HFFc6 (cell line): ENCODE results near the gene ZNF467. TPM values are rescaled to one million over a fixed set of nuclear protein-coding genes. Genes with fewer than 3 reads are reported as not detected.

ENCODE experiments used
- DNase-seq: peaks from one replicate; pipeline ENCODE4 v3.0.0-alpha.2; 2018
- H3K27ac Mint-ChIP-seq: 2 replicates; pipeline ENCODE4 v1.8.0; 2020; ENCODE audit warnings: mild to moderate bottlenecking, mixed read lengths
- H3K27me3 Mint-ChIP-seq: 2 replicates; pipeline ENCODE4 v1.8.0; 2021; ENCODE audit warnings: mild to moderate bottlenecking, moderate library complexity, mixed read lengths; ENCODE audit not compliant: insufficient read depth
- H3K36me3 Mint-ChIP-seq: 2 replicates; pipeline ENCODE4 v1.8.0; 2021; ENCODE audit warnings: low read depth, mixed read lengths
- H3K4me1 Mint-ChIP-seq: 2 replicates; pipeline ENCODE4 v1.8.0; 2020; ENCODE audit warnings: low read depth, mixed read lengths
- H3K4me3 Mint-ChIP-seq: 2 replicates; pipeline ENCODE4 v1.8.0; 2020; ENCODE audit warnings: mild to moderate bottlenecking, moderate library complexity, mixed read lengths
- H3K9me3 Mint-ChIP-seq: 2 replicates; pipeline ENCODE4 v1.8.0; 2020; ENCODE audit warnings: mild to moderate bottlenecking, mixed read lengths
- total RNA-seq, 6 experiments: library from RNA; stranded (reverse); fragmentation: NEBNext Ultra II Directional; extraction: Animal tissue kit (Norgen Biotek cat#: 25700); gene quantifications; 2 replicates in 1 of 6; 3 replicates in 5 of 6; pipeline ENCODE4 v1.2.3, GENCODE V29; 2021
- TF ChIP-seq, protein P1 (sequence below): fragments of 200-600 bp; sonication (generic); IDR thresholded peaks from 2 replicates; pipeline ENCODE4 v1.5.0; 2021; ENCODE audit warnings: antibody characterized with exemption, mild to moderate bottlenecking

Gene ZNF467
- total RNA-seq, 6 experiments from 2014 or later, result 0.68 to 1.7 (median 1.0) TPM

DNA sequence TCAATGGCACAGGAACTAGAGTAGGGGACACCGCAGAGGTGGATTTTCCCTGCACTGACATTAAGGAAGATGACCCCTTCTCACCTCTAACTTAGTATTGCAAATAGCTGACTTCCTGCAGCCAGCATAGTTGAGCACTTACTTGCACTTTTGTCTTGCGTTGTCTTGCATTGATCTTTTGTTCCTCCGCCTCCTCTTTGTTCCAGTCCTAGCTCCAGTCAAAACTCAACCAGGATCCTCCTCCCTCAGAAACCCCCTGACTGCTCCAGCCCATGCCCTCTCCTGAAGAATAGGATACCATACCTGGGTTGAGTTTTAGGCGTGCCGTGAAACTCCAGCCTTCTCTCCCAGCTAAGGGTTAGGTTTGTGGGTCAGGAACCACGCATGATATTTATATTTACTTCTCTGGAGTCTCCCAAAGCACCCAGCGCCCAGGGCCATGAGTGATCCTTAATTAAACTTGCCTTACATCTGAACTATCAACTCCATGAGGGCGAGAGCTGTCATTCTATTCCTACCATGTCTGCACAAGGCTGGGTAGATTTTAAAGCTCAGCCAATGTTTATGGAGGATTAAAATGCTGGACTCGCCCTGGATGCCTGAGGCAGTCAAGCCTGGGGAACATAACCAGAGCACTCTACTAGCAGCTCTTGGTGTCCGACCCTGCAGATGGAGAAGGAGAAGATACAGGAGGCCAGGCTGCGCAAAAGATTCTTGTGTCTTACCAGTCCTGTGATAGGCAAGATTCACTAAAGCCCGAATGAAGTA, 14.1 kb downstream of the ZNF467 start:
- Mint-ChIP-seq H3K27ac (no peak overlapping the region), H3K4me1 (no peaks in the 10 kb centered on the region), H3K9me3 (no peaks in the 10 kb centered on the region), H3K4me3 (no peak overlapping the region), H3K36me3 (no peaks in the 10 kb centered on the region), H3K27me3 (peaks cover 44% of the 10 kb centered on the region)
- TF ChIP-seq, protein P1, sequence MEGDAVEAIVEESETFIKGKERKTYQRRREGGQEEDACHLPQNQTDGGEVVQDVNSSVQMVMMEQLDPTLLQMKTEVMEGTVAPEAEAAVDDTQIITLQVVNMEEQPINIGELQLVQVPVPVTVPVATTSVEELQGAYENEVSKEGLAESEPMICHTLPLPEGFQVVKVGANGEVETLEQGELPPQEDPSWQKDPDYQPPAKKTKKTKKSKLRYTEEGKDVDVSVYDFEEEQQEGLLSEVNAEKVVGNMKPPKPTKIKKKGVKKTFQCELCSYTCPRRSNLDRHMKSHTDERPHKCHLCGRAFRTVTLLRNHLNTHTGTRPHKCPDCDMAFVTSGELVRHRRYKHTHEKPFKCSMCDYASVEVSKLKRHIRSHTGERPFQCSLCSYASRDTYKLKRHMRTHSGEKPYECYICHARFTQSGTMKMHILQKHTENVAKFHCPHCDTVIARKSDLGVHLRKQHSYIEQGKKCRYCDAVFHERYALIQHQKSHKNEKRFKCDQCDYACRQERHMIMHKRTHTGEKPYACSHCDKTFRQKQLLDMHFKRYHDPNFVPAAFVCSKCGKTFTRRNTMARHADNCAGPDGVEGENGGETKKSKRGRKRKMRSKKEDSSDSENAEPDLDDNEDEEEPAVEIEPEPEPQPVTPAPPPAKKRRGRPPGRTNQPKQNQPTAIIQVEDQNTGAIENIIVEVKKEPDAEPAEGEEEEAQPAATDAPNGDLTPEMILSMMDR, result no peak
- DNase-seq, result no peak

DNA sequence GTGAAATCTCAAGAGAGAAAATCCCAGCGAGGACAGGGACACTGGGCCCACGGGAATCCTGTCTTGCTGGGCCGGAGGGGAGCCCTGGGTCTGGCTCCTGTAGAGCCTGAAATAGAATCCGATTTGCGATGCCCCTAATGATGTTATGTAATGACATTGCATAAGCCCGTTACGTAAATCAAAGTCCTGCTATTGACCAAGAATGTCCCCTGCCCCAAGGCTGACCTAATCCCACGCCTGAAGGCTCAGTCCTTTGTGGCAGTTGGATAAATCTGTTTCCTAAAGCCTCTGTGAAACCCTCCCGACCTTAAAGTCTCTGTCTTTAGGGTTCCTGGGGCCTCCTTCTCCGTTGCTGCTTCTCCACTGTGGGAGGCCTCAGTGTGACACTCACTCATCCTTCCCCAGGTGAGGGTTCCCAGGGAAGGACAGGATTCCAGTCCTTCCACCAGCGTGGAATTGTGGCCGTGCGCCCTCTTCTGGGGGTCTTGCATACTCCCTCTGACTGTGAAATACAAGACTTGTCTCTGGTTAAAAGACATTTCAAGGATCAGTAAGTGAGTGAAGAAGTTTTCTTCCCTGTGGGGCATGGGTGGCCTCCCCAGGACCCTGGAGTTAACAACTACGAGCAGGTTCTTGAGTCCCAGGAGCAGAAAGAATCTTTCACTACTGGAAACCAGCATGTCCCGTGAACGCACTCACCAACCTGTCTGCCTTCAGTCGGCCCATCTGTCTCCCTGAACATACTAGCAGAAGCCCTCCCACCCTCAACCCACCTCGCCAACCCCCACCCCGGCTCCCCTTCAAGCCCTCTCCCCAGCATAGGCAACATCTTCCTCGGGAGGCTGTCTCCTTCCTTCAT, 19.8 kb downstream of the ZNF467 start:
- peaks cover 29% of the 10 kb centered on the region for H3K27me3 Mint-ChIP-seq
- H3K4me1 Mint-ChIP-seq, result no peaks in the 10 kb centered on the region
- TF ChIP-seq, protein P1, result peak; percentile 64
- no peaks in the 10 kb centered on the region for H3K9me3 Mint-ChIP-seq
- no peaks in the 10 kb centered on the region for H3K36me3 Mint-ChIP-seq
- no peak overlapping the region for H3K27ac Mint-ChIP-seq
- H3K4me3 Mint-ChIP-seq, result no peak overlapping the region
- no peak for DNase-seq

DNA sequence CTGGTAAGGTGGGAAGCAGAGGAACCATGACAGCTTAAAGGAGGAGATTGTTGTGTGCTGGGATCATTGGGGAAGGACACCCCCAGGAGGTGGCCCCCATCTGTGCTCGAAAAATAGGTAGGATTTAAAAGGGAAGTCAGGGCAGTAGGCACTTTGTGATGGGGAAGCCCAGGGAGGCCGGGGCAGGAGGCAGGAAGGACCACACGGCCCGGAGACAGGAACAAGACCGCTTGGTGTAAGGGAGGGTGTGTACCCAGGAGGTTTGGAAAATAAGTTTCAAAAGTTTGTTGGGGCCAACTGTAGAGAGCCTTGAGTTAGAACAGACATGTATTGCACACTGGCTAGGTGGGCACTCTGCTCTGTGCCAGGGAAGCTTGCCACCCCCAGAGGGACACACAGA, 20.7 kb downstream of the ZNF467 start:
- no peak overlapping the region for H3K4me3 Mint-ChIP-seq
- TF ChIP-seq, protein P1, result no peak
- no peak for DNase-seq
- peaks cover 32% of the 10 kb centered on the region for H3K27me3 Mint-ChIP-seq
- H3K36me3 Mint-ChIP-seq, result no peaks in the 10 kb centered on the region
- H3K27ac Mint-ChIP-seq, result no peak overlapping the region
- H3K4me1 Mint-ChIP-seq, result no peaks in the 10 kb centered on the region
- H3K9me3 Mint-ChIP-seq, result no peaks in the 10 kb centered on the region

DNA sequence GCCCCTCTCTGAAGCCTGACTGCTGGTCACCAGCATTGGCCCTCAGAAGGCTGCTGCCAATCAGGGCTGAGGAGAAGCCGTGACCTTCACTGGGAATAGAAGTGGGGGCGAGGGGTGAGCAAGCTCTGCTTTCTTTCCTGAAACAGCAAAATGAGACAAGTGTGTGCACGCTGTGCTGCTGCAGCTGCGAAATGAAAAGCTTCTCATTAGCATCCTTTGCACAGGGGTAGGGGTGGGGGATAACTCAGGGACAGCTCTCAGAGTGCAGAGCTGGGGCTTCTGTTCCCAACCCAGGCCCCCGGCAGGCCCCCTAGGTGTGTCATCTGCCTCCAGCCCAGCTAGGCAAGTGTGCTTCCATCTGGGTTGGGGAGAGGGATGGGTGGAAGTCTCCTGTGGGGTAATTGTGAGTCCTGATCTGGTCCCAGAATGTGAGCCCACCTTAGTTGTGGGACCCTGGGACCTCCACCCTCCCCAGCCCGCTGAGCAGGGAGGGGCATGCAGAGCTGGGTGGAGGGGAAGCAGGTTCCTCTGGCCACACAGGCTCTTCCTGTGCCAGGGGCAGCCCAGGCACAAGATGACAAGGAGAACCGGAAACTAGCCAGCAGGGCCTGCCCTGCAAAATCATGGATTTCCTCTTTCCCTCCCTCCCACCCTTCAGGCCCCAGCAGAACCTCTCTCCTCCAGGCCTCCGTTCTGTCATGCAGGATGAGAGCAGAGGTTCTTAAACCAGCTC, 22.2 kb downstream of the ZNF467 start:
- Mint-ChIP-seq H3K4me1 (no peaks in the 10 kb centered on the region), H3K27ac (no peak overlapping the region), H3K4me3 (no peak overlapping the region), H3K27me3 (peaks cover 41% of the 10 kb centered on the region), H3K9me3 (no peaks in the 10 kb centered on the region), H3K36me3 (no peaks in the 10 kb centered on the region)
- TF ChIP-seq, protein P1, result no peak
- DNase-seq, result no peak

DNA sequence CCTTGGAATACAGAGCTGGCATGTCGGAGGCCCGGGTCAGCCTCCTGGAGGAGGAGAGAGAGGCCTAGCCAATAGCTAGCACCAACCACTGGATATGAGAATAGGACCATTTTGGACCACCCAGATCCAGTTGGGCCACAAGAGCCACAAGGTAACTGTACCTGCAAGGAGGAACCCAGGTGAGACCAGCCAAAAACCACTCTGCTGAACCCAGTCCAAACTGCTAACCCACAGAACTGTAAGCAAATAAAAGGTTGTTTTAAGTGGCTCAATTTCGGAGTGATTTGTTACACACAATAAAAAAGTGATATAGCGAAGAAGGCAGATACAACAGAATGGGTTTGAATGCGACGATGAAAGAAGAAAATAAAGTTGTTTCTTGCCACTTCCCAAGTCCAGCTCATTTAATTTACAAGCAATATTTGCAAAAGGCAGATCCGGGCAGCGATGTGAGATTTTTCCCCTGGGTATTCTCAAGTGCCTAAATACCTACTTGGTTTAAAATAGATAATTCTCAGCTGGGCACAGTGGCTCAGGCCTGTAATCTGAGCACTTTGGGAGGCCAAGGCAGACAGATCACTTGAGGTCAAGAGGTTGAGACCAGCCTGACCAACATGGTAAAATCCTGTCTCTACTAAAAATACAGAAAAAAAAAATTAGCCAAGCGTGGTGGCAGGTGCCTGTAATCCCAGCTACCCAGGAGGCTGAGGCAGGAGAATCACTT, 23.1 kb downstream of the ZNF467 start:
- H3K36me3 Mint-ChIP-seq, result no peaks in the 10 kb centered on the region
- no peak overlapping the region for H3K4me3 Mint-ChIP-seq
- DNase-seq, result no peak
- no peaks in the 10 kb centered on the region for H3K4me1 Mint-ChIP-seq
- H3K9me3 Mint-ChIP-seq, result no peaks in the 10 kb centered on the region
- no peak overlapping the region for H3K27ac Mint-ChIP-seq
- H3K27me3 Mint-ChIP-seq, result peaks cover 40% of the 10 kb centered on the region
- TF ChIP-seq, protein P1, result no peak
